Subcutaneous adipose tissue (tissue), 4 donors: Measurements from ENCODE around the gene PUSL1. TPM values are rescaled to one million over a fixed set of nuclear protein-coding genes. Genes with fewer than 3 reads are reported as not detected.

Experiments
- total RNA-seq, 4 donors: library from RNA; depleted of rRNA; stranded (reverse); fragments of >200 nt; gene quantifications; one replicate each; pipeline ENCODE4 v1.1.0, GENCODE V29; 2016
- TF ChIP-seq, protein P1 (sequence below): fragments of 450-650 bp; IDR thresholded peaks from one replicate; pipeline ENCODE4 v1.5.1; 2016; ENCODE audit warnings: low read depth, mild to moderate bottlenecking, control low read depth, antibody characterized with exemption, moderate library complexity

Gene PUSL1
- total RNA-seq, 4 donors from 2014 or later = 7.2 to 12.9 (median 10.9) TPM

DNA sequence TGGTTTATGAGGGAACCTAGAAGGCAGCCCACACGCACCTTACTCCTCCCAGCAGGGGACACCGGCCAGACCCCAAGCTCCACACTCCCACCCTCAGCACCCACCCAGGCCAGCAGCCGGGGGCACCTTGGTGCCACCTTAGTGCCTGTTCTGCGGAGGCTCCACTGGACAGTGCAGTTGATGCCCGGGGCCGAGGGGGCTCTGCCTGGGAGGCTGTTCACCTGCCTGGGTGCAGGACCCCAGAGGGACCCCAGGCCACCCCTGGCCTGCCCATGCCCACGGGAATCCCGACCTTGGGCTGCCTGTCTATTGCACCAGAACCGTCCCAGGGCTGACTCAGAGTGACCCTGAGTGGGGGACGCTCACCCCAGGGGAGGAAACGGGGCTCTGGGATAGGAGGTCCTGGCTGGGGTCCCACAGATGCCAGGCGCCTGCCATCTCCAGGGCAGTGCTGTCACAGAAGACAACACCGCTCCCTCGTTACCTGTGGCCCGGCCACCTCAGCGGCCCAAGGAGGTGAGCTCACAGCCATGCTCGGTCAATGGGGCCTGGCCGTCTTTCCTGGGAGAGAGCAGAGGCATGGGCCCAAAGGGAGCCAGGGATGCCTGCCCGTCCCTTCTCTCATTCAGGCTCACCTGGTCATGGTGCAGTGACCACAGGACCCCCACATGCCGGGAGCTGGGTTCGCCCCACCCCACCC is 27.5 kb upstream of the PUSL1 start:
- TF ChIP-seq, protein P1, sequence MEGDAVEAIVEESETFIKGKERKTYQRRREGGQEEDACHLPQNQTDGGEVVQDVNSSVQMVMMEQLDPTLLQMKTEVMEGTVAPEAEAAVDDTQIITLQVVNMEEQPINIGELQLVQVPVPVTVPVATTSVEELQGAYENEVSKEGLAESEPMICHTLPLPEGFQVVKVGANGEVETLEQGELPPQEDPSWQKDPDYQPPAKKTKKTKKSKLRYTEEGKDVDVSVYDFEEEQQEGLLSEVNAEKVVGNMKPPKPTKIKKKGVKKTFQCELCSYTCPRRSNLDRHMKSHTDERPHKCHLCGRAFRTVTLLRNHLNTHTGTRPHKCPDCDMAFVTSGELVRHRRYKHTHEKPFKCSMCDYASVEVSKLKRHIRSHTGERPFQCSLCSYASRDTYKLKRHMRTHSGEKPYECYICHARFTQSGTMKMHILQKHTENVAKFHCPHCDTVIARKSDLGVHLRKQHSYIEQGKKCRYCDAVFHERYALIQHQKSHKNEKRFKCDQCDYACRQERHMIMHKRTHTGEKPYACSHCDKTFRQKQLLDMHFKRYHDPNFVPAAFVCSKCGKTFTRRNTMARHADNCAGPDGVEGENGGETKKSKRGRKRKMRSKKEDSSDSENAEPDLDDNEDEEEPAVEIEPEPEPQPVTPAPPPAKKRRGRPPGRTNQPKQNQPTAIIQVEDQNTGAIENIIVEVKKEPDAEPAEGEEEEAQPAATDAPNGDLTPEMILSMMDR = no peak

- TF ChIP-seq, protein P1 = no peak
Observed at GRCh38 chr1:1281533-1282321, 26.7 kb upstream of the PUSL1 start.

- TF ChIP-seq, protein P1 = no peak
Observed at GRCh38 chr1:1282998-1283397, 25.4 kb upstream of the PUSL1 start.

GRCh38 chr1:1283821-1284220 is 24.6 kb upstream of the PUSL1 start:
- TF ChIP-seq, protein P1 = no peak

- TF ChIP-seq, protein P1 = no peak
Observed at GRCh38 chr1:1284221-1285101, 23.9 kb upstream of the PUSL1 start.

DNA sequence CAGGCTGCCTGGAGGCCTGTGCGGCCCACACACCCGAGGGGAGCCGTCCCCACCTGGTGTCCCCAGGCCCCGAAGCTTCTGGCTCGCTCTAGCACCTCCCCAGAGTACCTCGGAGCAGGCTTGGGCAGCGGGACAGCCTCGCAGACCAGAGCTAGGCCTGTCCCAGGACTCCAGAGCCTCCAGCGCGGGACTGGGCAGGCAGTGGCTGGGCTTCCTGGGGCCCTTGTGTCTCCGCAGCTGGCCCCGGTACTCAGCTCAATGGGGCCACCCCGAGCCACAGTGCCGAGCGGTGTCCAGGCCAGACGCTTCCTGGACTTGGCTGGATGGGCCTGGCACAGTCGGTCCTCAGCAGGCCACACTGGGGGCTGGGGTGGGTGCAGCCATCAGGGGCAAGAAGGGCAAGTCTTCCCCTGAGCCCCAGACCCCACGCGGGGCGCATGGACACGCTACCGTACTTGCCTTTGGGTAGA is 23.3 kb upstream of the PUSL1 start:
- TF ChIP-seq, protein P1 = no peak
